ENCODE measurements around the gene FAM186B. TPM values are rescaled to one million over a fixed set of nuclear protein-coding genes. Genes with fewer than 3 reads are reported as not detected.

FAM186B gene
- total RNA-seq, 6 donors from 2014 or later: 0.20 to 3.1 (median 0.73) TPM

DNA sequence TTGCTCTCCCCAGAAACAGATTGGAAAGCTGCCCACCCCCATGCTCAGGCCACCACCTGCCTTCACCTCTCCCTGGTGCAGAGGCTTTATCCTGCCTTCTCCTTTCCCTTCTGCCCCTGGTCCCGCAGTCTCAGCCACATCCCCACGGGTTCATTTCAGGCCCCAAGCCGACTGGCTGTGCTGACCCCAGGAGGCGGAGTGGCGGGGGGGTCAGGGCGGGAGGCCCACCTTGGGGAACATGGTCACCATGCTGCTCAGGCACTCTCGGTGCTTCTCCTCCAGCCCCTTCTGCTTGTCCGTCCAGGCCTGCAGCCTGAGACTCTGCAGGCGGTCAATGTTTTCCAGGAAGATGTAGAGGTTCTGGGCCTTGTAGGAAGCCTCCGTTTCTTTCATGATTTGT is 6.9 kb downstream of the FAM186B start:
- no peak for TF ChIP-seq POLR2AphosphoS5 (IDR thresholded peaks at IDR 0.05)
- TF ChIP-seq, protein P1, sequence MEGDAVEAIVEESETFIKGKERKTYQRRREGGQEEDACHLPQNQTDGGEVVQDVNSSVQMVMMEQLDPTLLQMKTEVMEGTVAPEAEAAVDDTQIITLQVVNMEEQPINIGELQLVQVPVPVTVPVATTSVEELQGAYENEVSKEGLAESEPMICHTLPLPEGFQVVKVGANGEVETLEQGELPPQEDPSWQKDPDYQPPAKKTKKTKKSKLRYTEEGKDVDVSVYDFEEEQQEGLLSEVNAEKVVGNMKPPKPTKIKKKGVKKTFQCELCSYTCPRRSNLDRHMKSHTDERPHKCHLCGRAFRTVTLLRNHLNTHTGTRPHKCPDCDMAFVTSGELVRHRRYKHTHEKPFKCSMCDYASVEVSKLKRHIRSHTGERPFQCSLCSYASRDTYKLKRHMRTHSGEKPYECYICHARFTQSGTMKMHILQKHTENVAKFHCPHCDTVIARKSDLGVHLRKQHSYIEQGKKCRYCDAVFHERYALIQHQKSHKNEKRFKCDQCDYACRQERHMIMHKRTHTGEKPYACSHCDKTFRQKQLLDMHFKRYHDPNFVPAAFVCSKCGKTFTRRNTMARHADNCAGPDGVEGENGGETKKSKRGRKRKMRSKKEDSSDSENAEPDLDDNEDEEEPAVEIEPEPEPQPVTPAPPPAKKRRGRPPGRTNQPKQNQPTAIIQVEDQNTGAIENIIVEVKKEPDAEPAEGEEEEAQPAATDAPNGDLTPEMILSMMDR (IDR thresholded peaks at IDR 0.05): no peak
- no peak for TF ChIP-seq EP300 (IDR thresholded peaks at IDR 0.05)
- TF ChIP-seq POLR2A (IDR thresholded peaks at IDR 0.05): no peak
- DNase-seq (peak in 1 of 2 donors; percentile 45), ATAC-seq (ENCODE audit: low FRiP score in 2 of 2) (no peak)
- Histone ChIP-seq H3K27ac (no peak overlapping the region), H3K27me3 (no peaks in the 10 kb centered on the region), H3K9me3 (no peaks in the 10 kb centered on the region), H3K36me3 (no peaks in the 10 kb centered on the region), H3K4me3 (no peak overlapping the region), H3K4me1 (no peaks in the 10 kb centered on the region)
- WGBS, 2 donors: 91 to 100% methylated on average over 4 to 10 of the region's 10 CpGs

DNA sequence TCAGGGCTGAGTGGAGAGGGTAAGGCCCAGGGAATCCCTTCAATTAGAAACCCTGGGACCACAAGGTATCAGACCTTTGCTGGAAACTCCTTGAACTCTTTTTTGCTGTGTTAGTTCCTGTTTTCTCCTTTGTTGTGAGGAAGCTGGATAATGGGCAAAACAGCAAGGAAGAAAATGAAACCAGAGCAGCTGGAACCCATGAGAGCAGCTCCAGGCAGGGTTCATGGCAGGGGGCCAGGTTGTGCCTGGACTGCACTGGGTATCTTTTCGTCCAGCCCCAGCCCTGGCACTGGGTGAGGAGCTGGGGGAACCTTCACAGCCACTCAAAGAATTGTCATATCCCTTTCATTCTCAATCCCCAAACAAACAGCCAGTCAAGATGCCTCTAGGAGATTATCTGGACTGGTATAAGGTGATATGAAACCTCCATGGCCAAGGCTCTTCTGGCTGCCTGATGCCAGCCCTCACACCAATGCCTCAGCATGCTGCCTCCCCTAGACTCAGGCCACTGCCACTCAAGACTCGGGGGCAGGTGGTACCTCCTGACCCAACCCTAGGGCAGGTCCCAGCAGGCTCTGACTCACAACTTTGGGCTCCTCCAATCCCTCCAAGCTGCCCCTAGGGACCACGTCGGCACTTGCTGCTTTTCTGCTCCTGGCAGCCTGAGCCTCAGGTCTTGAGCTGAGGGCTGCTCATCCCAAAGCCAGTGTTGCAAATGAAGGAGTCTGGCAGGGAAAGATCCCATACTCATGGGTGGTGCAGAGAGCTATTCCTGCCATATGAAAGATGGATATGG is 16.5 kb downstream of the FAM186B start:
- ATAC-seq (ENCODE audit: low FRiP score in 2 of 2): no peak
- H3K4me1 ChIP-seq: no peaks in the 10 kb centered on the region
- DNase-seq: no peak
- no peak overlapping the region for H3K27ac ChIP-seq
- no peaks in the 10 kb centered on the region for H3K9me3 ChIP-seq
- no peak for TF ChIP-seq POLR2A (IDR thresholded peaks at IDR 0.05)
- no peak for TF ChIP-seq POLR2AphosphoS5 (IDR thresholded peaks at IDR 0.05)
- TF ChIP-seq, protein P1 (IDR thresholded peaks at IDR 0.05): no peak
- TF ChIP-seq EP300 (IDR thresholded peaks at IDR 0.05): no peak
- WGBS, 2 donors: 71 to 73% methylated on average over 3 of the region's 4 CpGs
- no peak overlapping the region for H3K4me3 ChIP-seq
- peaks cover 0 to 3% (median 0%) of the 10 kb centered on the region in 4 donors for H3K36me3 ChIP-seq
- no peaks in the 10 kb centered on the region for H3K27me3 ChIP-seq

DNA sequence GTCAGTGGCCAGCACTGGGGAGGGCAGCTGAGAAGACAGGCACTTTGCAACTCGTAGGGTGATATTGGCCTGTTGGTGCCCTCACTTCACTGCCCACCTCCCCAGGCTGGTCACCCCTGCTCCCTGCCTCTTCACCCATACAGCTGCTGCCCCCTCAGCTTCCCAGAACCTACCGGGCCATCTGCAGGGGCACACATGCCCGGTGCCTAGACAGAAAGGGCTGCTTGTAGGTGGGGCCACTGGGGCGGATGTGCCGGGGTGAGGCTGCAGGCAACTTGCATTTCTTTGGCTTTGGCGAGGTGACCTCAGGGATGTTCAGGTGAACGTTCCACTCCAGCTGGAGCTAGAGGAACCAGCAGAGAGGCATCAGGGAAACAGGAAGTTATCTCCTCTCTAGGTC is 17.2 kb downstream of the FAM186B start:
- peaks cover 0 to 4% (median 1%) of the 10 kb centered on the region in 4 donors for H3K36me3 ChIP-seq
- no peaks in the 10 kb centered on the region for H3K27me3 ChIP-seq
- ATAC-seq (ENCODE audit: low FRiP score in 2 of 2): no peak
- H3K4me3 ChIP-seq: no peak overlapping the region
- H3K27ac ChIP-seq: no peak overlapping the region
- DNase-seq: no peak
- H3K9me3 ChIP-seq: no peaks in the 10 kb centered on the region
- H3K4me1 ChIP-seq: no peaks in the 10 kb centered on the region
- TF ChIP-seq POLR2AphosphoS5 (IDR thresholded peaks at IDR 0.05) (no peak), POLR2A (IDR thresholded peaks at IDR 0.05) (no peak), EP300 (IDR thresholded peaks at IDR 0.05) (no peak)
- TF ChIP-seq, protein P1 (IDR thresholded peaks at IDR 0.05): no peak
- 82 to 84% methylated on average over 3 to 7 of the region's 7 CpGs for WGBS, 2 donors

DNA sequence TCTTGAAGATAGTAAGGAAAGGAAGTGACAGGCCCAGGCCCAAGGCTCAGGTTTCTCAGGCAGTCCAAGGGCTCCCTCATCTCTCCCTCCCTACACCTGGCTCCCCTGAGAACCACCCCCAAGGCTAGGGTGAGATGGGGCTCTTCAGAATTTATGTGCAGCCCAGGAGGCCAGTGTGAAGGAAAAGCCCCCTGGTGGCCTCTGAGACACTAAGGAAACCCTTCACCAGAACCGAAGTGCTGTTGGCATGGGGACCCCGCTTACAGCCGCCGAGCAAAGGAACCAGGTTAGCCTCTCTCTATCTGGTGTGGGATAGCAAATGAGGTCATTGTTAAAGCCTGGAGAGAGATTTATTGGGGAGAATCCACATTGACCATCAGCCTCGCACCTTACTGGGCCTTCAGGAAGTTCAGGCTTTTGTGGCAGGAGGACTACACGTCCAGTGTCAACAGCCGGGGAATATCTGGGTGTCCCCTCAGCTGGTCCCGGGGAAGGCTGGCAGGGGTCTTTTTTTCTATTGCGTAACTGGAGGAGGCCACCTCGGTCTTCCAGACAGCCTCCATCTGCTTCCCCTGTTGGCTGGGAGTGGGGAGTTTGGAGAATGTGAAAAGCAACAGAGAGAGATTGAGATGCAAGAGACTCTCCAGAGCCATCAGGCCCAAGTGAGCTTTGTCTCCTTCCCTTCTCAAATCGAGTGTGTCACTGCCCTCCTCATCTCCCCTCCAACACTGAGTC is 18.1 kb downstream of the FAM186B start:
- 80 to 89% methylated on average over 10 to 11 of the region's 11 CpGs for WGBS, 2 donors
- H3K27ac ChIP-seq: no peak overlapping the region
- no peak overlapping the region for H3K4me3 ChIP-seq
- DNase-seq (no peak), ATAC-seq (ENCODE audit: low FRiP score in 2 of 2) (no peak)
- no peaks in the 10 kb centered on the region for H3K27me3 ChIP-seq
- H3K4me1 ChIP-seq: no peaks in the 10 kb centered on the region
- TF ChIP-seq, protein P1 (IDR thresholded peaks at IDR 0.05): no peak
- no peak for TF ChIP-seq EP300 (IDR thresholded peaks at IDR 0.05)
- TF ChIP-seq POLR2AphosphoS5 (IDR thresholded peaks at IDR 0.05): no peak
- no peak for TF ChIP-seq POLR2A (IDR thresholded peaks at IDR 0.05)
- no peaks in the 10 kb centered on the region for H3K9me3 ChIP-seq
- H3K36me3 ChIP-seq: peaks cover 0 to 4% (median 2%) of the 10 kb centered on the region in 4 donors
